GM12878 (cell line): ENCODE measurements around the gene PPP1R2C. TPM values are rescaled to one million over a fixed set of nuclear protein-coding genes. Genes with fewer than 3 reads are reported as not detected.

Experiments
- ATAC-seq: fragments of 200-7000 bp; cut with Tn5 transposase; 3 replicates; pipeline ENCODE4 v1.9.1; 2020; ENCODE audit warnings: mild to moderate bottlenecking, moderate library complexity
- BruUV-seq: library from RNA; stranded (reverse); fragments of 400-500 nt; replicated peaks from 2 replicates; lab custom pipeline; 2021; lab: Mats Ljungman, UMichigan
- CTCF ChIA-PET: fragments of 300-600 bp; sonication (Branson Sonifier 250); formaldehyde crosslinking; extraction: SDS; loops from one replicate; lab custom pipeline; 2021; ENCODE audit warnings: inconsistent platforms; lab: Yijun Ruan, JAX
- POLR2A ChIA-PET: fragments of 350-600 bp; formaldehyde crosslinking; extraction: SDS; loops from one replicate; lab custom pipeline; 2021; ENCODE audit warnings: inconsistent platforms; lab: Charles Lee
- RAD21 ChIA-PET: fragments of 300-600 bp; sonication (Branson Sonifier 250); formaldehyde crosslinking; loops from one replicate; lab custom pipeline; 2023; ENCODE audit warnings: antibody characterized with exemption; ENCODE audit not compliant: unreplicated experiment; lab: Charles Lee
- SMC1A ChIA-PET: fragments of 300-600 bp; sonication (Branson Sonifier 250); formaldehyde crosslinking; loops from one replicate; lab custom pipeline; 2023; ENCODE audit not compliant: unreplicated experiment, uncharacterized antibody; lab: Charles Lee
- DNase-seq: peaks from one replicate; pipeline ENCODE4 v3.0.0-alpha.2; 2011; ENCODE audit warnings: low read depth, low spot score
- FAIRE-seq: peaks from 3 replicates; lab custom pipeline; 2011; peaks lifted over from hg19 to GRCh38; lab: Jason Lieb, UNC
- H2AFZ ChIP-seq: 2 replicates; pipeline ENCODE4 v1.6.0; 2011; ENCODE audit warnings: low read depth, low read length, control low read depth; ENCODE audit not compliant: control insufficient read depth
- H3K27ac ChIP-seq: 2 replicates; pipeline ENCODE4 v1.5.1; 2011; ENCODE audit warnings: control low read depth; ENCODE audit not compliant: control insufficient read depth, insufficient read depth
- H3K27me3 ChIP-seq, 2 experiments: replicated peaks in 1 of 2; 2 replicates each; pipeline versions ENCODE4 v1.6.0 to v1.6.1; 2011; ENCODE audit warnings: low read length in 1 of 2; ENCODE audit not compliant: control insufficient read depth in 2 of 2, insufficient read depth in 2 of 2
- H3K36me3 ChIP-seq, 2 experiments: 2 replicates each; pipeline ENCODE4 v1.5.1; 2011; ENCODE audit warnings: low read length in 1 of 2; ENCODE audit not compliant: control insufficient read depth in 2 of 2, insufficient read depth in 2 of 2
- H3K4me1 ChIP-seq: 2 replicates; pipeline ENCODE4 v1.6.1; 2011; ENCODE audit warnings: mild to moderate bottlenecking, low read length, moderate library complexity, mixed read lengths; ENCODE audit not compliant: control insufficient read depth, insufficient read depth
- H3K4me2 ChIP-seq: 2 replicates; pipeline ENCODE4 v1.6.0; 2011; ENCODE audit warnings: control low read depth; ENCODE audit not compliant: control insufficient read depth, insufficient read depth
- H3K4me3 ChIP-seq: fragments of 200-600 bp; sonication (generic); 2 replicates; pipeline ENCODE4 v1.5.1; 2016
- H3K79me2 ChIP-seq: 2 replicates; pipeline ENCODE4 v1.6.0; 2011; ENCODE audit warnings: low read length; ENCODE audit not compliant: control insufficient read depth, insufficient read depth
- H3K9ac ChIP-seq: 2 replicates; pipeline ENCODE4 v1.8.0; 2011; ENCODE audit warnings: low read length, control low read depth, mixed read lengths; ENCODE audit not compliant: control insufficient read depth, insufficient read depth
- H3K9me3 ChIP-seq: replicated peaks from 3 replicates; pipeline ENCODE4 v1.5.1; 2011; ENCODE audit warnings: mild to moderate bottlenecking, low read length; ENCODE audit not compliant: control insufficient read depth, insufficient read depth
- H4K20me1 ChIP-seq: 2 replicates; pipeline ENCODE4 v1.6.0; 2011; ENCODE audit not compliant: control insufficient read depth, insufficient read depth
- ASH2L ChIP-seq: fragments of 300-600, 200-600 bp; sonication (generic); IDR thresholded peaks from 2 replicates; pipeline ENCODE4 v1.6.1; 2017; ENCODE audit warnings: low read depth, mild to moderate bottlenecking, borderline replicate concordance
- LARP7 ChIP-seq: fragments of 450-650 bp; IDR thresholded peaks from 2 replicates; pipeline ENCODE4 v1.6.1; 2017; ENCODE audit warnings: mild to moderate bottlenecking
- MLLT1 ChIP-seq: fragments of 450-650 bp; IDR thresholded peaks from 2 replicates; pipeline ENCODE4 v1.6.1; 2016; ENCODE audit warnings: mild to moderate bottlenecking
- MYB ChIP-seq: fragments of 150-350 bp; IDR thresholded peaks from 2 replicates; pipeline ENCODE4 v1.6.1; 2014; ENCODE audit warnings: mild to moderate bottlenecking, low read depth, low read length, borderline replicate concordance
- NFXL1 ChIP-seq: fragments of 450-650 bp; IDR thresholded peaks from 2 replicates; pipeline ENCODE4 v1.6.1; 2017; ENCODE audit warnings: antibody characterized with exemption, mild to moderate bottlenecking, borderline replicate concordance
- SP1 ChIP-seq: IDR thresholded peaks from one replicate; pipeline ENCODE4 v1.6.1; 2011; ENCODE audit warnings: low read depth, low read length
- SREBF1 ChIP-seq: IDR thresholded peaks from 2 replicates; pipeline ENCODE4 v1.6.1; 2012; ENCODE audit warnings: mild to moderate bottlenecking, low read length
- STAT1 ChIP-seq: fragments of 450-650 bp; conservative IDR thresholded peaks from 2 replicates; pipeline ENCODE4 v1.6.1; 2014; ENCODE audit warnings: antibody characterized with exemption, mild to moderate bottlenecking
- TCF12 ChIP-seq: IDR thresholded peaks from 2 replicates; pipeline ENCODE4 v1.6.1; 2011; ENCODE audit warnings: low read depth, mild to moderate bottlenecking, low read length
- ZNF687 ChIP-seq: fragments of 450-650 bp; IDR thresholded peaks from 2 replicates; pipeline ENCODE4 v1.6.1; 2017; ENCODE audit warnings: mild to moderate bottlenecking, moderate library complexity
- in situ Hi-C: fragments of 300-500 bp; cut with MboI; formaldehyde crosslinking; loops from 9 replicates; pipeline ENCODE4 v1.14.3; 2018; ENCODE audit warnings: mixed read lengths
- intact Hi-C: fragments of 100-400 bp; cut with micrococcal nuclease; formaldehyde crosslinking; loops from one replicate; pipeline ENCODE4 v1.14.2; 2022; ENCODE audit not compliant: unreplicated experiment
- polyA plus RNA-seq, 11 experiments: library from polyadenylated mRNA; depleted of rRNA in 4 of 11; unstranded in 6 of 11; stranded (reverse) in 5 of 11; fragments of >200 nt; fragmentation: Nextera tagmentation in 4 of 11; fragmentation: Illumina TruSeq in 1 of 11; extraction: Ambion mirVana in 4 of 11; extraction: Trizol in 1 of 11; gene quantifications; 1 replicate in 1 of 11; 2 replicates in 10 of 11; pipeline versions ENCODE4 v1.2.1 to v1.2.3, GENCODE V29; 2011 to 2016; ENCODE audit warnings: inconsistent platforms in 2 of 11, missing spikeins in 2 of 11, low read depth in 1 of 11
- total RNA-seq, 4 experiments: library from RNA; depleted of rRNA in 3 of 4; stranded (reverse); fragments of >200 nt in 3 of 4; fragmentation: Illumina TruSeq in 1 of 4; extraction: Trizol in 1 of 4; gene quantifications; 2 replicates each; pipeline versions ENCODE4 v1.2.1 to v1.2.3, GENCODE V29; 2013 to 2021
- TF ChIP-seq, protein P1 (sequence below): fragments of 450-650 bp; conservative IDR thresholded peaks from 2 replicates; pipeline ENCODE4 v1.6.1; 2017; ENCODE audit warnings: mild to moderate bottlenecking, moderate library complexity
- TF ChIP-seq, protein P2 (sequence below): fragments of 450-650 bp; IDR thresholded peaks from 2 replicates; pipeline ENCODE4 v1.6.1; 2017; ENCODE audit warnings: mild to moderate bottlenecking, low read depth, inconsistent platforms; ENCODE audit not compliant: poor library complexity, severe bottlenecking

PPP1R2C gene
- total and polyA plus RNA-seq, 10 of the 15 experiments (the other 5 are each of a cell fraction or from before 2014, with no cell fraction given): not detected

DNA sequence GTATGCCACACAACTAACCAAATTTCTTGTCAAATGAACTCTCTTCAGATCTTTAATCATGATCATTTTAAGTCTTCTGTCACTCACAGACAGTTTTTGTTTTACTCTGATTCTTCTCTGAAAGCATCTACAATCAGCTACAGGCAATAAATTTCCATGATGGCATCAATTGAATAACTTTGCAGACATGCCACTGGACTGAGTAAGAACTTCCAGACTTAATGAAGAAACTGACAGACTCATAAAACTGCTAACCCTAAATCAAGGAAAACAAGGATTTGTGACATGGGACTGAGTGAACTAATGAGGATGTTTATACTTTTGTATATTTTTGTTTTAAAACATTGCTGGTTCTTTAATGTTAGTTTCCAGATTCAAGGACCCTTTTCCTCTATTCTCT is 5.5 kb upstream of the PPP1R2C start:
- Histone ChIP-seq H3K9ac (no peak overlapping the region), H3K4me1 (no peaks in the 10 kb centered on the region), H3K36me3 (no peaks in the 10 kb centered on the region), H3K9me3 (no peaks in the 10 kb centered on the region; the same call in 2 of the 3 replicates), H4K20me1 (no peaks in the 10 kb centered on the region), H3K27me3 (no peaks in the 10 kb centered on the region), H3K4me2 (no peak overlapping the region), H3K79me2 (no peaks in the 10 kb centered on the region), H3K4me3 (no peak overlapping the region), H2AFZ (no peak overlapping the region), H3K27ac (no peak overlapping the region)
- in situ Hi-C loops (no loop called here), intact Hi-C loops (no loop called here)
- DNase-seq (no peak), FAIRE-seq (no peak), ATAC-seq (no peak)
- ChIA-PET SMC1A (no interaction called here), RAD21 (no interaction called here), CTCF (no interaction called here), POLR2A (no interaction called here)
- TF ChIP-seq, protein P1, sequence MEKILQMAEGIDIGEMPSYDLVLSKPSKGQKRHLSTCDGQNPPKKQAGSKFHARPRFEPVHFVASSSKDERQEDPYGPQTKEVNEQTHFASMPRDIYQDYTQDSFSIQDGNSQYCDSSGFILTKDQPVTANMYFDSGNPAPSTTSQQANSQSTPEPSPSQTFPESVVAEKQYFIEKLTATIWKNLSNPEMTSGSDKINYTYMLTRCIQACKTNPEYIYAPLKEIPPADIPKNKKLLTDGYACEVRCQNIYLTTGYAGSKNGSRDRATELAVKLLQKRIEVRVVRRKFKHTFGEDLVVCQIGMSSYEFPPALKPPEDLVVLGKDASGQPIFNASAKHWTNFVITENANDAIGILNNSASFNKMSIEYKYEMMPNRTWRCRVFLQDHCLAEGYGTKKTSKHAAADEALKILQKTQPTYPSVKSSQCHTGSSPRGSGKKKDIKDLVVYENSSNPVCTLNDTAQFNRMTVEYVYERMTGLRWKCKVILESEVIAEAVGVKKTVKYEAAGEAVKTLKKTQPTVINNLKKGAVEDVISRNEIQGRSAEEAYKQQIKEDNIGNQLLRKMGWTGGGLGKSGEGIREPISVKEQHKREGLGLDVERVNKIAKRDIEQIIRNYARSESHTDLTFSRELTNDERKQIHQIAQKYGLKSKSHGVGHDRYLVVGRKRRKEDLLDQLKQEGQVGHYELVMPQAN: no peak
- TF ChIP-seq TCF12 (no peak), ASH2L (no peak), MLLT1 (no peak), SREBF1 (no peak), NFXL1 (no peak), LARP7 (no peak), ZNF687 (no peak), STAT1 (no peak), MYB (no peak), SP1 (no peak)
- TF ChIP-seq, protein P2, sequence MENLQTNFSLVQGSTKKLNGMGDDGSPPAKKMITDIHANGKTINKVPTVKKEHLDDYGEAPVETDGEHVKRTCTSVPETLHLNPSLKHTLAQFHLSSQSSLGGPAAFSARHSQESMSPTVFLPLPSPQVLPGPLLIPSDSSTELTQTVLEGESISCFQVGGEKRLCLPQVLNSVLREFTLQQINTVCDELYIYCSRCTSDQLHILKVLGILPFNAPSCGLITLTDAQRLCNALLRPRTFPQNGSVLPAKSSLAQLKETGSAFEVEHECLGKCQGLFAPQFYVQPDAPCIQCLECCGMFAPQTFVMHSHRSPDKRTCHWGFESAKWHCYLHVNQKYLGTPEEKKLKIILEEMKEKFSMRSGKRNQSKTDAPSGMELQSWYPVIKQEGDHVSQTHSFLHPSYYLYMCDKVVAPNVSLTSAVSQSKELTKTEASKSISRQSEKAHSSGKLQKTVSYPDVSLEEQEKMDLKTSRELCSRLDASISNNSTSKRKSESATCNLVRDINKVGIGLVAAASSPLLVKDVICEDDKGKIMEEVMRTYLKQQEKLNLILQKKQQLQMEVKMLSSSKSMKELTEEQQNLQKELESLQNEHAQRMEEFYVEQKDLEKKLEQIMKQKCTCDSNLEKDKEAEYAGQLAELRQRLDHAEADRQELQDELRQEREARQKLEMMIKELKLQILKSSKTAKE: no peak
- no TSS peak for BruUV-seq
